Vagina (tissue), 2 donors: ENCODE results near the gene TUFM.
"Not testable (repeated sequence)": the region's sequence is repeated elsewhere in the genome, so short reads cannot be mapped to it uniquely, and the experiment has no call there.

Experiments used
- CTCF ChIP-seq, 3 experiments: fragments of 450-650 bp in 2 of 3; fragments of 200-600 bp in 1 of 3; sonication (generic) in 1 of 3; IDR thresholded peaks; one replicate each; pipeline ENCODE4 v1.5.1; 2017 to 2019; ENCODE audit warnings: antibody characterized with exemption in 3 of 3, mild to moderate bottlenecking in 2 of 3, moderate library complexity in 2 of 3
- POLR2A ChIP-seq, 2 donors: fragments of 450-650 bp; IDR thresholded peaks; one replicate each; pipeline ENCODE4 v1.6.1; 2017; ENCODE audit warnings: antibody characterized with exemption in 2 of 2, mild to moderate bottlenecking in 2 of 2, moderate library complexity in 2 of 2
- POLR2AphosphoS5 ChIP-seq, 2 donors: sonication (generic); formaldehyde crosslinking; IDR thresholded peaks; one replicate each; pipeline ENCODE4 v1.9.0; 2017; ENCODE audit warnings: antibody characterized with exemption in 2 of 2, mild to moderate bottlenecking in 2 of 2, low read depth in 1 of 2; ENCODE audit not compliant: insufficient read depth in 1 of 2

GRCh38 chr16:28807445-28808120 lies 38.6 kb downstream of the TUFM start:
- not testable (repeated sequence) for TF ChIP-seq POLR2AphosphoS5 (IDR thresholded peaks at IDR 0.05; ENCODE audit: insufficient read depth in 1 of 2, low read depth in 1 of 2); CTCF (IDR thresholded peaks at IDR 0.05); POLR2A (IDR thresholded peaks at IDR 0.05)
